HG03520 (cell line): ENCODE results near the gene RBM33.
A peak's percentile ranks its signal among the peaks of the same experiment; 100 is the strongest.

Experiments
- ATAC-seq: cut with Tn5 transposase; IDR thresholded peaks from one replicate; pipeline ENCODE4 v1.9.1; 2021; ENCODE audit warnings: mild to moderate bottlenecking, moderate library complexity; ENCODE audit not compliant: unreplicated experiment

Gene RBM33

DNA sequence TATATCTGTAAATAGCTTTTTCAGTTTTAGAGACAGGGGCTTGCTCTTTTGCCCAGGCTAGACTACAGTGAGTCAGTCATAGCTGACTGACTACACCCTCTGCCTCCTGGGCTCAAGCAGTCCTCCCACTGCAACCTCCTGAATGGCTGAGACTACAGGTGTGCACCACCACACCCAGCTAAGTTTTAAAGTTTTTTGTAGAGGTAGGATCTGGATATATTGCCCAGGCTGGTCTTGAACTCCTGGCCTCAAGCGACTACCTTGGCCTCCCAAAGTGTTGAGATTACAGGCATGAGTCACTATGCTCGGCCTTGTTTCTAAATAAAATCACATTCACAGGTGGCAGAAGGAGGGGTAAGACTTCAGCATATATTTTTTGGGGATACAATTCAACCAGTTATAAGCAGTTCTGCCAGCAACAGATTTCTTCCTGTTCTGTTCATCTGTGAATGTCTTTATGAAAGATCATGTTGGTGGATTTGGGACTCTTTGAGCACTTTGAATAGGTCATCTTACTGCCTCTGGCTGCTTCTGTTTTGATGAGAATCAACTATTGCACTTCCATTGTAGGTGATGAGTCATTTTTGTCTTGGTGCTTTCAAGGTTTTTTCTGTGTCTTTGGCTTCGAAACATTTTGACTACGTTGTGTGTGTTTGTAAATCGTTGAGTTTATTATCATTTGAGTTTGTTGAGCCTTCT lies 15.7 kb downstream of the RBM33 start:
- ATAC-seq: peak; percentile 72

DNA sequence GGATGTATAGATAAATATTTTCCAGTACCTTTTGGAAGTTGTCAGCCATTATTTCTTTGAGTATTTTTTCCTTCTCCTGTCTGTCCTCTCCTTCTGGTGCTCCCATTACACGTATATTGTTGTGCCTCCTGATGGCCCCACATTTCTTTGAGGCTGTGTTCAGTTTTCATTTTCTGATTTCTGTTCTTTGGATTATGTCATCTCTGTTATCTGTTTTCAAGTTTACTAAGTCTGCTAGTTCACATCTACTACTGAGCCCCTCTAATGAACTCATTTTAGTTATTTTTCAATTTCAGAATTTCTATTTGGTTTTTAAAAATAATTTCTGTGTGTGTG lies 16.3 kb downstream of the RBM33 start:
- ATAC-seq: peak; percentile 69

- no peak for ATAC-seq
These were observed 18.0 kb downstream of the RBM33 start for GRCh38 chr7:155662343-155663043.

- ATAC-seq: no peak
These were observed 19.5 kb downstream of the RBM33 start for GRCh38 chr7:155663937-155664336.

- no peak for ATAC-seq
These were observed 20.9 kb downstream of the RBM33 start for GRCh38 chr7:155665079-155665956.

- no peak for ATAC-seq
These were observed 21.5 kb downstream of the RBM33 start for GRCh38 chr7:155665957-155666287.

DNA sequence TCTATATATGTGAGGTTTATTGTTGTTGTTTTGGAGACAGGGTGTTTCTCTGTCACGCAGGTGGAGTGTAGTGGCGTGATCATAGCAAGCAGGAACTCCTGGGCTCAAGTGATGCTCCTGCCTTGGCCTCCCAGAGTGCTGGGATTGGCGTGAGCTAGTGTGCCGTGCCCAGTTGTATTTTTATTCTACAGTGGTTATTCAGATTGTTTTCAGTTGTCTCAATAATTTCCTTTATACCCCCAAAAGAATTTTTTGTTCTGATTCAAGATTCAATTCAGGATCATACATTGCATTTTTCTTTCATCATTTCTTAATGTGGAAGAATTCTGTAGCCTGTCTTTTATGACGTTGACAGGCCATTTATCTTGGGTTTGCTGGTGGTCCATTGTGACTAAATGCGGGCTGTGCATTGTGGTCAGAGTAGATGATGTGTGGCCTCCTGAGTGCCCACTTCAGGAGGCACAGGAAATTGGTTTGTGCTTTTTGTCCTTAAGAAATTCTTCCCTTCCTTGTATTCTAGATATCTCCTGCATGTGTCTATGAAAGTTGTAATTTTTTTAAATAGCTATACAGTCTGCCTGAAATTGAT lies 22.9 kb downstream of the RBM33 start:
- no peak for ATAC-seq

DNA sequence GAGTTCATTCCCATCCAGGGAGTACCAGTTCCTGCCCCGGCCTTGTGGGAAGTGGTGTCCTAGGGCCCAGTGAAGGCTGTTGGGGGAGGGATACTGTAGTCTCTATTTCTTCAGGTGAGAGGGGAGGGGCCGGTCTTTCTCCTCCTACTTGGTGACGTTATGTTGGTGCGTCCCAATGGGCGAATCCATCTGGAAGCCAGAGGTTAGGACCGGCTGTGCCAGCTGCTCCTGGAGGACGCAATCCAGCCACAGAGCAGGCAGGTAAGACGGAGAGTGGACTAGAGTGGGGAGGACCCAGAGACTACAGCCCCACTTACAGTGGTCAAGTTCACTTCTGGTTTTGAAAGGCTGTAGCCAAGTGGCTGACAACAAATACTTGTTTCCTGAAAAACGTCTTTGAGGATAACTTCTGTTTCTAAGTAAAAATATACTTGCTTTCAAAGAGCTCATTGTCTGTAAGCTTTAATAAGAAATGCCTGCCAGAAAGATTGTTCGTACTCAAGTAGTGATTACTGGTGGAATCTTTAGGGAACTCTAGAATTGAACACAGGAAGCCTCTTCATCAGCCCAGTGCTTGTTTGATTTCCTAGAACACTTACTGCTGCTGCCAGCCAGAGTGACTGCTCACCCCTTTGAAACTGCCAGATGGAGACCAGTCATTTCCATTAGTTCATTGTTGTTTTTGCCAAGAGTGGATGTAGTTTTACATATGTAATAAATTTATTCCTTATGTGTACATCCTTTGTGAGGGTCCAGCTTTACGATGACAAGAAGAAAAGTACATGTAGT lies 25.4 kb downstream of the RBM33 start:
- ATAC-seq: no peak

- ATAC-seq: no peak
These were observed 26.1 kb downstream of the RBM33 start for GRCh38 chr7:155670521-155670920.

- ATAC-seq: no peak
These were observed 30.1 kb downstream of the RBM33 start for GRCh38 chr7:155674556-155674955.

- no peak for ATAC-seq
These were observed 31.6 kb downstream of the RBM33 start for GRCh38 chr7:155676052-155676451.

- no peak for ATAC-seq
These were observed 33.2 kb downstream of the RBM33 start for GRCh38 chr7:155677688-155678087.

GRCh38 chr7:155680124-155680523 lies 35.7 kb downstream of the RBM33 start:
- no peak for ATAC-seq

GRCh38 chr7:155680864-155681263 lies 36.4 kb downstream of the RBM33 start:
- ATAC-seq: no peak

DNA sequence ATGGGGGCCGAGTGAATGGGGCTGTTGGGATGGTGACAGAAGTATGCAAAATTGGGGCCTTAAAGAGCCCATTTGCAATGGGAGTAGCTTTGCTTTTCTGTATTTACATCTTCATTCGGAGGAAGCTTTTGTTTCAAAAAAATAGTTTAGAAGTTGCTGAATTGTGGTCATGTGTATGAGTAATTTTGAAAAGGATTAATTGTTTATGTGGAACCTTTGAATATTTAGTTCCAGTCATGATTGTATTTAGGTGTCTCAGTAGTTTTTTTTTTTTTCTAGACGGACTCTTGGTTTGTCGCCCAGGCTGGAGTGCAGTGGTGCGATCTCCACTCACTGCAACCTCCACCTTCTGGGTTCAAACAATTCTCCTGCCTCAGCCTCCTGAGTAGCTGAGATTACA lies 37.2 kb downstream of the RBM33 start:
- ATAC-seq: no peak

DNA sequence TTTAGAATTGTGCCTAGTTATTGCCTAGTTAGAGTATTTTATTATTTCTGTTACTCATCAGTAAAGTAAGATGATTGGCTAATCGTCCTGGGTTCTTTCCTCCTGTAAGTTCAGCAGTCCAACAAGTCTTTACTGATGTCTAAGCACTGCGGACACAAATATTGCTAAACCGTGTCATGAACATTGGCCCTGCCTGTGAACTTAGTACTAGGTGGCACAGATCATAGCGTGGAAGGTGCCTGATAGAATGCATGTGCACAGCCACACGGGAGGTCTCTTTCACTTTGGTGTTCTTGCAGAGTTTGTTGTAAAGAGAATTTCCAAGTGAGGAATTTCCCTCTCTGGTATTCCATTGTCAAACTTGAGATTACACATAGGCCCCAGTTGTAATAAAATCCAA lies 38.0 kb downstream of the RBM33 start:
- ATAC-seq: no peak

DNA sequence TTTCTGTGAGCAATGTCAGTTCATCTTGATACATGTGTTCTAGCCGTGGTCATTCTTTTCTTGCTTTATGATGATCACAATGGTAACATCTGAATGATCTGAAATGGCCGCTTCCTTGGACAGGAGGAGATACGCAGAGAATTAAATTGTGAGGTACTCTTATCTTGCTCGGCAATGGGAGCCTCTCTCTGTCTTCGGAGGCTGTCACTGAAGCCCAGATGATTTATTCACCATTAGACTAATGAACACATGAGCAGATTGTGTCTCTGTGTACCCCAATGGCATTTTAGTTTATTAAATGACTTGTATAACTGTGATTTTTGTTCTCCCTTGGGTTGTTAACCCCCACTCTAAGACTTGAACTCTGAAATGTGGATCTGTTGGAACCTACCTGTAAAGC lies 38.6 kb downstream of the RBM33 start:
- ATAC-seq: no peak

DNA sequence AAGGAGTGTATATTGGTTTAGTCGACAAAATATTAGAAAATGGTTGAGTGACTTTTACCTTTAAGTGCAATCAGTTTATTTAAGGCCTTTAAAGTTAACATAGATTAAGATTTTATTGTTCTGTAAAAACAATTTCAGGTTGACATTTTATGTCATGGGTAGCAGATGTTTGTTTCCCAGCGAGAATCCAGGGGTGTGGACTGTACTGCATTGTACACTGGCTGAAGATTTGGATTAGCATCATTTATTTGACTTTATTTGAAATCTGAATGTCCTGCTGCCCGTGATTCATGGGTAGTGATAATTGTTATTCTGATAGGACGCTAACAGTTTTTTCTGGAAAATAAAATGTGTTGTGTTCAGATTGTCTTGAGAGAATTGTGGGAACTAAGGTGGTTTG lies 39.3 kb downstream of the RBM33 start:
- ATAC-seq: no peak

- no peak for ATAC-seq
These were observed 40.1 kb downstream of the RBM33 start for GRCh38 chr7:155684543-155684942.

DNA sequence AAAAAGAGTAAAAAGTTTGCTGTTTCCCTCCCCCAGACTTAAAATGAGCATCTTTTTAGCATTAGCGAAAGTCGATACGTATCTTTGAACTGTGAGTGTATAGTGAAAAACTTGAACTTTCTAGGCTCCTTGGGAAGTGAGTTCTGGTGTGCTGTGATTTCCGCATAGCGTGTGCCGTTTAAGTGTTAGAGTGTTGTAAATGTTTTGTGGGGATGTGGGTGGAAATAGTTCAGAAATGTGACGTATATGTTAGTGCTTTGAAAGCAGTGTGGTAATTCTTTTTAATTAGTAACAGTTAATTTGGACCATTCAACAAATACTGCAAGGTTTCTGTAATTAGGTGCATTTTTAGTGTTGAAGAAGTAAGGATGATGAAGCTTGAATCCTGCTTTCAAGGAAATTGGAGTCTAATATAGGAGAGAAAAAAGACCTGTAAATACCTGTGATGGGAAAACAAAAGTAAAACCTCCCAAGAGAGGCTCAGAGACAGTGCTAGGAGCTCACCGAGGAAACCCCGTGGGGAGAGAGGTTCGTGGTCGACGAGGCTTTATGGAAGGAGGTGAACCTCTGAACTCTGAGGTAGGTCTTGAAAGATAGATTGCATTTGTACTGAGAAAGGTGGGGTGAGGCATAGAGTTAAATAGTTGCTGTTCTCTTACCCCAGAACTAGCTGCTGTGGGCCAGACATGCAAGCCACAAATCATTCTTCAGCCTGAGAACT lies 40.8 kb downstream of the RBM33 start:
- no peak for ATAC-seq
